Measurements from ENCODE around the gene CREG2. TPM values are rescaled to one million over a fixed set of nuclear protein-coding genes. Genes with fewer than 3 reads are reported as not detected.

Gene CREG2
- total RNA-seq, 6 donors from 2014 or later = 1.1 to 8.4 (median 1.6) TPM; not detected in 3

DNA sequence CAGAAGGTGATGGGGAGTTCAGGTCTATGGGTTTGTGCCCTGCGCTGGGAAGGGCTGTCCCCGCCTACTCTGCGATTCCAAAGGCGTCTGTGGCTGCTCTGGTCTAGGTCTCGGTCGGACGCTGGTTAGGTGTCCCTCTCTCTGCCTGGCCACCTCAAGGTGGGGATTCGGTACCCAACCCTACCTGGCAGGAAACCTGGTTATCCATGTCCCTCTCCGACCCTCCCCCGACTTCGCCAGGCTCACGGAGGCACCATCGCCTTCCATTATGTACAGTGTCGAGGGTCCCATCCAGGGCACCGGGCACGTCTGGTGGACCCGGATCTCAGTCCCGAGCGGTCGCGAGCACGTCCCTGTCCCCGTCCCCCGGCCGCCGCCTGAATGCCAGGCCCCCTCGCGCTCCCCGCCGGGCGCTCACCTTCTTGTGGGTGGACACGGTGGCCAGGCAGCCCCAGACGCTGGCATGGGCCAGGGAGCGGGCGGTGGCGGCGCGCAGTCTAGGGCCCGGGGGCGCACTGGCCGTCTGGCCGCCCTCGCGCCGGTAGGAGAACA is 628 bp downstream of the CREG2 start:
- no peak overlapping the region for H3K27ac ChIP-seq
- H3K4me1 ChIP-seq = peaks cover 12 to 18% (median 14%) of the 10 kb centered on the region in 4 donors
- peak overlapping the region in 3 of 4 donors; percentile 41 to 55 (median 48) for H3K4me3 ChIP-seq
- 11 to 21% methylated on average over 6 to 20 of the region's 45 CpGs for WGBS, 2 donors
- peaks cover 0 to 30% (median 16%) of the 10 kb centered on the region in 4 donors for H3K27me3 ChIP-seq
- ATAC-seq (ENCODE audit: low FRiP score in 2 of 2) = peak; percentile 51 to 52
- DNase-seq = peak in 1 of 2 donors; percentile 87
- no peak for TF ChIP-seq POLR2AphosphoS5 (IDR thresholded peaks at IDR 0.05)
- H3K9me3 ChIP-seq = no peaks in the 10 kb centered on the region
- no peaks in the 10 kb centered on the region for H3K36me3 ChIP-seq

DNA sequence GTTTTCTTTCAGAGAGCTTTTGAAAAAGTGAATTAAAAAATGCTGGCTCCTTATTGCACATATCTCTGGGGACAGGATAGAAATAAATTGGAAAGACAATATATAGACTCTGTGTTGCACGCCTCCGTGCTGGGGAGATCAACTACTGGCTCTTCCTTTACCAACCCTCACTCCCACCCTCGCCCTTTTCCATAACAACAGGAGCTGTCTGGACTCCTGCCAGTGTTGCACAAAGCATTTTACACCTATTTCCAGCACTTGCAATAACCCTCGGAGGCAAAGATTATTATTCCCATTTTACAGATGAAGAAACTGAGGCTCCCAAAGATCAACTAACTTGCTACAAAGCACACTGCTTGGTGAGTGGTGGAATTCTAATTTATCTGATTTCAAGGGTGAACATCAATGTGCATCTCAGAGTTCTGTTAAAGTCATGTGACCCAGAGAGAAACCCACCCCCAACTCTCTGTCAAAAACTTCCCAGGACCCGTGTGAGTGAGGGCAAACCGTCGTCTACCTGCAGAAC is 4.2 kb downstream of the CREG2 start:
- Histone ChIP-seq H3K9me3 (no peaks in the 10 kb centered on the region), H3K27me3 (peaks cover 0 to 24% (median 14%) of the 10 kb centered on the region in 4 donors), H3K4me1 (peaks cover 12 to 18% (median 14%) of the 10 kb centered on the region in 4 donors), H3K27ac (no peak overlapping the region), H3K36me3 (no peaks in the 10 kb centered on the region), H3K4me3 (no peak overlapping the region)
- TF ChIP-seq, protein P1, sequence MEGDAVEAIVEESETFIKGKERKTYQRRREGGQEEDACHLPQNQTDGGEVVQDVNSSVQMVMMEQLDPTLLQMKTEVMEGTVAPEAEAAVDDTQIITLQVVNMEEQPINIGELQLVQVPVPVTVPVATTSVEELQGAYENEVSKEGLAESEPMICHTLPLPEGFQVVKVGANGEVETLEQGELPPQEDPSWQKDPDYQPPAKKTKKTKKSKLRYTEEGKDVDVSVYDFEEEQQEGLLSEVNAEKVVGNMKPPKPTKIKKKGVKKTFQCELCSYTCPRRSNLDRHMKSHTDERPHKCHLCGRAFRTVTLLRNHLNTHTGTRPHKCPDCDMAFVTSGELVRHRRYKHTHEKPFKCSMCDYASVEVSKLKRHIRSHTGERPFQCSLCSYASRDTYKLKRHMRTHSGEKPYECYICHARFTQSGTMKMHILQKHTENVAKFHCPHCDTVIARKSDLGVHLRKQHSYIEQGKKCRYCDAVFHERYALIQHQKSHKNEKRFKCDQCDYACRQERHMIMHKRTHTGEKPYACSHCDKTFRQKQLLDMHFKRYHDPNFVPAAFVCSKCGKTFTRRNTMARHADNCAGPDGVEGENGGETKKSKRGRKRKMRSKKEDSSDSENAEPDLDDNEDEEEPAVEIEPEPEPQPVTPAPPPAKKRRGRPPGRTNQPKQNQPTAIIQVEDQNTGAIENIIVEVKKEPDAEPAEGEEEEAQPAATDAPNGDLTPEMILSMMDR (IDR thresholded peaks at IDR 0.05) = no peak
- TF ChIP-seq EP300 (IDR thresholded peaks at IDR 0.05) (no peak), POLR2AphosphoS5 (IDR thresholded peaks at IDR 0.05) (no peak), POLR2A (IDR thresholded peaks at IDR 0.05) (no peak)
- DNase-seq (no peak), ATAC-seq (ENCODE audit: low FRiP score in 2 of 2) (no peak)
- WGBS, 2 donors = 62 to 77% methylated on average over 6 to 7 of the region's 7 CpGs

DNA sequence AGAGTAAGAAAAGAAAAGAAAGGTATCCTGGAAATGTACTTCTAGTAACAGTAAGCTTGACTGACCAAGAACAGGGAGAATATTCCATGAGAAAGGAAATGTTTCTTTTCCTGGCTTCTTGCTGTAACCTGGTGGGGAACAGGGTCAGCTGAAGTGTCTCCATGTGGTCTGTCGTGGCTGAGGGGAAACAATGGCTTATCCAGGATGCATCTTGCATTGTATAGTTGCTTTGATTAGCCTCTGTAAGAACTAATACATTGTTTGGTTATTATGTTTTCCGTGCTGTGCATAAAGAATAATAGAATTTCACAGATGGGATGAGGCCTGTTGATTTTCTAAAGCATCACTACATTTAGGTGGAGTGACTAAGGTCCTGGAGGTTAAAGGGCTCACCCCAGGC is 4.9 kb downstream of the CREG2 start:
- no peak overlapping the region for H3K27ac ChIP-seq
- no peaks in the 10 kb centered on the region for H3K36me3 ChIP-seq
- no peaks in the 10 kb centered on the region for H3K9me3 ChIP-seq
- 50 to 75% methylated on average over 2 of the region's 2 CpGs for WGBS, 2 donors
- H3K4me3 ChIP-seq = no peak overlapping the region
- peaks cover 8 to 14% (median 11%) of the 10 kb centered on the region in 4 donors for H3K4me1 ChIP-seq
- no peak for DNase-seq
- H3K27me3 ChIP-seq = peaks cover 0 to 19% (median 10%) of the 10 kb centered on the region in 4 donors
- TF ChIP-seq EP300 (IDR thresholded peaks at IDR 0.05) = no peak
- TF ChIP-seq, protein P1 (IDR thresholded peaks at IDR 0.05) = no peak
- no peak for TF ChIP-seq POLR2A (IDR thresholded peaks at IDR 0.05)
- TF ChIP-seq POLR2AphosphoS5 (IDR thresholded peaks at IDR 0.05) = no peak
- ATAC-seq (ENCODE audit: low FRiP score in 2 of 2) = no peak

DNA sequence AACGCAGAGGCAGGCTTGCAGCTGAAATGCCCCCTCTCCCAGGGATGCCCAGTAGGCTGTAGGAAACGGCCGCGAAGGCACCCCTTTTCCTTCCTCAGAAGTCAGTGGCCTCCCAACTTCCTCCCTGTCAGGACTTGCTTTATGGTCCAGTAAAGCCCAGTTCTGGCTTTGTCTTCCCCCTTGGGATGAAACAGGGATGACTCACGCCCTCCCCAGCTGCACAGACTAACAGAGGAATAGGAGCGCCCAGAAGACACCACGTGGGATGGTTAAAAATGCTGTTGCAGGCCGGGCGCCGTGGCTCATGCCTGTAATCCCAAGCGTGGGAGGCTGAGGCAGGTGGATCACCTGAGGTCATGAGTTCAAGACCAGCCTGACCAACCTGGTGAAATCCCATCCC is 6.9 kb downstream of the CREG2 start:
- peak in 1 of 2 donors; percentile 84 for ATAC-seq (ENCODE audit: low FRiP score in 2 of 2)
- WGBS, 2 donors = 74 to 88% methylated on average over 6 to 11 of the region's 11 CpGs

DNA sequence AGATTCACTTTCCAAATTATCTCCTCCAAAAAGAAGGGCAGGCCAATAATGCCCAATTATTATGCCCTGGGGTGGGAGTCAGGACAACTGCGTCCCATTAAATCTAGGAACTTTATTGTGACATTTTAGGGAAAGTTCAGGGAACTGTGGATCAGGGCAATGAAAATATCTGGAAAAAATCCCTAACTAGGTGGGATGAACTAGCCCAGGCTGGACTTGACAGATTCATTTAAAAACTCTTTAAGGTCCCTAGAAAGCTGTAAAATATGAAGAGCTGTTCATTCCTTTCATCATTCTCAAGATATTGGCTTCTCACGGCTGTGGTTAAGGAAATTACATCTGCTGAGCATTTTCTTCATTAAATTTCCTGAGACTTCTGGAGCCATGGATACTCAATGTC is 8.2 kb downstream of the CREG2 start:
- 82 to 83% methylated on average over 2 of the region's 2 CpGs for WGBS, 2 donors
- Histone ChIP-seq H3K27me3 (no peaks in the 10 kb centered on the region), H3K9me3 (no peaks in the 10 kb centered on the region), H3K4me3 (no peak overlapping the region), H3K27ac (no peak overlapping the region), H3K36me3 (no peaks in the 10 kb centered on the region), H3K4me1 (no peaks in the 10 kb centered on the region)
- DNase-seq (no peak), ATAC-seq (ENCODE audit: low FRiP score in 2 of 2) (no peak)
- TF ChIP-seq POLR2A (IDR thresholded peaks at IDR 0.05) (no peak), EP300 (IDR thresholded peaks at IDR 0.05) (no peak), POLR2AphosphoS5 (IDR thresholded peaks at IDR 0.05) (no peak)
- TF ChIP-seq, protein P1 (IDR thresholded peaks at IDR 0.05) = no peak

More for the DNA sequence above, 6.9 kb downstream of the CREG2 start:
- Histone ChIP-seq H3K9me3 (no peaks in the 10 kb centered on the region), H3K4me3 (no peak overlapping the region), H3K27me3 (peaks cover 0 to 4% (median 0%) of the 10 kb centered on the region in 4 donors), H3K27ac (no peak overlapping the region), H3K4me1 (no peaks in the 10 kb centered on the region), H3K36me3 (no peaks in the 10 kb centered on the region)
- no peak for TF ChIP-seq EP300 (IDR thresholded peaks at IDR 0.05)
- TF ChIP-seq, protein P1 (IDR thresholded peaks at IDR 0.05) = no peak
- TF ChIP-seq POLR2AphosphoS5 (IDR thresholded peaks at IDR 0.05) = no peak
- TF ChIP-seq POLR2A (IDR thresholded peaks at IDR 0.05) = no peak
- peak; percentile 27 to 42 for DNase-seq

Data from upper lobe of left lung (tissue), 6 donors.